Effector memory CD4-positive, alpha-beta T cell (primary cell): ENCODE results near the gene DMRTB1.

ENCODE experiments used
- DNase-seq, 3 donors: peaks; one replicate each; pipeline ENCODE4 v3.0.0-alpha.2; 2020
- H3K27ac ChIP-seq: 2 replicates; pipeline ENCODE4 v1.7.0; 2013; ENCODE audit warnings: mild to moderate bottlenecking, low read length, moderate library complexity; ENCODE audit not compliant: insufficient read depth, poor library complexity, severe bottlenecking
- H3K27me3 ChIP-seq: replicated peaks from 2 replicates; pipeline ENCODE4 v1.7.0; 2013; ENCODE audit warnings: mild to moderate bottlenecking, low read length; ENCODE audit not compliant: insufficient read depth, control insufficient read depth, poor library complexity, severe bottlenecking
- H3K36me3 ChIP-seq: 2 replicates; pipeline ENCODE4 v1.7.0; 2013; ENCODE audit warnings: mild to moderate bottlenecking, low read length, moderate library complexity; ENCODE audit not compliant: control insufficient read depth, insufficient read depth
- H3K4me1 ChIP-seq: 2 replicates; pipeline ENCODE4 v1.7.0; 2013; ENCODE audit warnings: low read length, mild to moderate bottlenecking; ENCODE audit not compliant: control insufficient read depth, insufficient read depth, poor library complexity, severe bottlenecking
- H3K4me3 ChIP-seq: 2 replicates; pipeline ENCODE4 v1.7.0; 2013; ENCODE audit warnings: low read length, low read depth, mild to moderate bottlenecking; ENCODE audit not compliant: insufficient read depth, poor library complexity, severe bottlenecking
- H3K9me3 ChIP-seq: 2 replicates; pipeline ENCODE4 v1.7.0; 2013; ENCODE audit warnings: mild to moderate bottlenecking, low read length, moderate library complexity; ENCODE audit not compliant: control insufficient read depth

DMRTB1 gene

DNA sequence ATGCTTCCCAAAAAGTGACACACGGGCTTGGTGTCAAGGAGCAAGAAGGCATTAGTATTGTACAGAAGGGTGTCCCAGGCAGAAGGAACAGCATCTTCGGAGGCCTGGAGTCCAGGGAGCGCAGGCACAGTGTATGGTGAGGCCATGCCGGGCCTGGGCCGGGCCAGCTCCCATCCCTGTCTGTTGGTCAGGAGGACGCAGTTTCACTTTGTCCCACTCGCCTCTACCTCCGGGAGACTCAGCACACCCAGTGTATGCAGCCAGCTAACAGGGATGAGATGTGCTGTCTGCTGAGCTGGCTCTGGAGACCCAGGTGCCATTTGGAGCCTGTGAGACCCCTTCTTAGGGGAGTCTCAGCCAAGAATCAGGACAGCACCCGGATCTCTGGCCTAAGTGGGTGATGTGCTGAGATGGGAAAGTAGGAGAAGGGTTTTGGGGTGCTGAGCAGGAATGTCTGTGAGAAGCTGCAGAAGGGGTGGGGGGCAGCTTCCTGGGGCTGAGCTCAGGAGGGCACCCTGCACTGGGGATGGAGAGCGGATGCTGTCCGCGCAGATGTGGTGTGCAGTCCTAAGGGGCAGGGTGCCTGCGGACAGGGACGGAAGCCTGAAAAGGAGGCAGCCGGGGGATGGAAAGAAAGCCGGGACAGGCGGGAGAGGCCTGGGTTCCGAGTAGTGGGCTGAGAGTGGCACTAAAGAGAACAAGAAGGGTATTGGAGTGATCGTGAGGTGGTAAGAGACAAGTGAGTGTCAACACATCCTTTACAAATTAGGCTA is 25.7 kb downstream of the DMRTB1 start:
- Histone ChIP-seq H3K27ac (no peak overlapping the region), H3K4me3 (no peak overlapping the region), H3K36me3 (no peaks in the 10 kb centered on the region), H3K27me3 (no peaks in the 10 kb centered on the region), H3K9me3 (no peaks in the 10 kb centered on the region), H3K4me1 (no peaks in the 10 kb centered on the region)
- DNase-seq, result no peak

DNA sequence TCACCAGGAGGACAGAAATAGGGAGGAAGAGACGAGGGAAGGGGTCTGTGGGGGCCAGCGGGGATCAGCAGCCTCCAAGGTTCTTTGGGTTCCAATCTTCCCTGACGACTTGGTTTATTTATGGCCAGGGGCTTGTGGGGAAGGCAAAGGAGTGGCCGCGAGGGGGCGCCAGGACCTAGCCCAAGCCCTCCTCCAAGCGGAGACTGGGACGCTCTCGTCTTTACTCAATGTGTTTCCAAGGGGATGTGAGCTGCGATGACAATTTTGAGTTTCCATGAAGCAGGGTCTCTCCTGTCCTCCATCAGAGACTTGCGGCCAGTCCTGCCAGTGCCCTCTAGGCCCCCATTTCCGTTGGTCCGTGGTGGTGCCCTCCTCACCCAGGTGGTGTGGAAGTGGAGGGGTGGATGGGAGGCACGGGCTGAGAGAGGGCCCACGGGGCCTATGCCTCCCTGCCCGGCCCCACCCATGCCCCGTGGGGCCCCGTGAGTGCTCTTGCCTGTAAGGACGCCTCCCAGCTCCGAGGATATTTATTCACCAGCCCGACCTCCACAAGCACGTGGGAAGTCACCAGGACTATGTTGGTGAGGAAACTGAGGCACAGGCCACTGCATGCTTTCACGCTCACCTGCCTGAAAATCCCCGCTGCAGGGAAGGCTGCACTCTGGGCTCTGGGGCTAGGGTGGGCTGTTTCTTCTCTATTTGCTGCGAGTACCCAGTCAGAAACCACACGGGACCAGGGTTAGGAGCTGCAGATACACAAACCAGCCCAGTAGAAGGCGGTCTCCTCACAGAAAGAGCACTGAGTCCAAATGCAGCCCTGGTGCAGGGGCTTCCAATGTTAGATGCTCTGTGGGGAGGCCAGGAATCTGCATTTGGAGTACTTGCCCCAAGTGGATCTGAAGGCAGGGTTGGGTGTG is 26.5 kb downstream of the DMRTB1 start:
- DNase-seq, result peak in 2 of 3 donors; percentile 24 to 25
- no peak overlapping the region for H3K27ac ChIP-seq
- H3K4me1 ChIP-seq, result no peaks in the 10 kb centered on the region
- H3K4me3 ChIP-seq, result no peak overlapping the region
- H3K27me3 ChIP-seq, result no peaks in the 10 kb centered on the region
- no peaks in the 10 kb centered on the region for H3K9me3 ChIP-seq
- H3K36me3 ChIP-seq, result no peaks in the 10 kb centered on the region

DNA sequence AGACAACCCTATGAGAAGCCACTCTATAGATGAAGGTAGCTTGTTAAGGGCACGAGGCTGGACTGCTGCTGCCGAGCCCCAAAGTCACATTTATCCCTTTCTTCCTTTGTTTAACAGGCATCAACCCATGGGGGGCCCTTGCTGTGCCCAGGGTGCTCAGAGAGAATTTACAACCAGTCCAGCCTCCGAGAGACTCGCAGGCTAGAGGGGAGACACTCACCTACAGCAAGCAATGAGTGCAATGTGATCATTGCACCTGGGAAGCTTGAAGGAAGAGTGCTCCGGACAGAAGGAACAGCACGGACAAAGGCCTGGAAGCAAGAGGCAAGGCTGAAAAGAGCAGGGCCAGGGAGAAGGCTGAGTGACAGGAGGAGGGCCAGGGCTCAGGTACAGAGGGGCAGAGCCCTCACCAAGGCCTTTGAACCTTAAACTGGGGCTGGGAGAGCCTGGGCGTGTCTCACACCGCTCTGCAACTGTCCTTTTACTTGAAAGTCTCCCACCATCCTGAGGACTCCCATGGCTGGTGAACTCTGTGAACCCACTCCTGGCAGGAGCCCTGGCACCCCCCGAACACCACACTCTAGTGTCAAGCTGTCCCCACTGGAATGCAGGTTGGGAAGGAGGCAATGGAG is 27.3 kb downstream of the DMRTB1 start:
- Histone ChIP-seq H3K4me1 (no peaks in the 10 kb centered on the region), H3K27ac (no peak overlapping the region), H3K36me3 (no peaks in the 10 kb centered on the region), H3K4me3 (no peak overlapping the region), H3K27me3 (no peaks in the 10 kb centered on the region), H3K9me3 (no peaks in the 10 kb centered on the region)
- no peak for DNase-seq

DNA sequence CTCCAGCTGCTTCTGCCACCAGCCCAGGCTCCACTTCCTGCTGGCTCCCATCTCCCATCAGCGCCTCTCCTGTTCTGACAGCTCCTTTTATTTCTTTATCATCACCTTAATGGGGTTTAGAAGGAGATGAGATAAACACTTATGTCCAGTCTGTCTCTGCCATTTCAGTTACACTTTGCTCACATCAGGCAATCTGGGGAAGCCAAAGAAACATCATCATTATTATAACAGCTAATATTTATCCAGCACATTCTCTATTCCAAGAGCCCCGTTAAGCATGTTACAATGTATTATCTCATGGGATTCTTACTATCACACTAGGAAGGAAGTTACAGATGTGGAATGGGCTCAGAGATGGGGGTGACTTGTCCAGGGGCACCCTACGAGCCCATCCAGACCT is 31.2 kb downstream of the DMRTB1 start:
- no peak overlapping the region for H3K4me3 ChIP-seq
- H3K27me3 ChIP-seq, result no peaks in the 10 kb centered on the region
- H3K36me3 ChIP-seq, result no peaks in the 10 kb centered on the region
- H3K9me3 ChIP-seq, result no peaks in the 10 kb centered on the region
- H3K27ac ChIP-seq, result no peak overlapping the region
- no peaks in the 10 kb centered on the region for H3K4me1 ChIP-seq
- DNase-seq, result no peak

DNA sequence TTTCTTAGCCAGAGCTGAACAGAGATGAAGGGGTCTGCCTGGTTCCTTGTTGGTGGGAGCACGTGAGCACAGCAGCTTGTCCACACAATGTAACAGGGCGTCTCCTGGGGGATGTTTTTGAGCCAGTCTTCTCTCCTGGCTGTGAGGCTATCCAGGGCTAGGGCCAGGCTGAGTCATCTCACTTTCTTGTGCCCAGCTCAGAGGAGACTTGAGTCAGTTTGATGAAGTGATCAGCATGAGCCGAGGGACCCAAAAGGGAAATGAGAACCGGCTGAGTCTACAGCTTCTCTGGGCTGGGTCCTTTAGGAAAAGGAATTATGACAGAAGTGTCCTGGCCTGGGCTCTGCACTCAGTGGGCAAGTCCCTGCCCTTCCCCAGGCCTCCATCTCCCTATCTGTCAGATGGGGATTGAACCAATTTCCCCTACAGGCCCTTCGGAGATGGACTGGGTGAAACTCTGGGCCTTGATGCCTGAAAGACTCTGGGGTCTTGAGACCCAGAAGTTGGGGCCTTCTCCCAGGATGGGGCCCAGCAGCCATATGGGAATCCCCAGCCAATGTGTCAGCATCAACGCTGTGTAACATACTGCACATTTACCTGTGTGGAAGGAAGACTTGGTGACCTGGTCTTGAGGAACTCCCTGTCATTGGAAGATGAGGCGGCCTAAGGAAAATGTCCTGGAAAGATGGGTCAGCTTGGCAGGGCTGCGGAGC is 36.6 kb downstream of the DMRTB1 start:
- no peak overlapping the region for H3K4me3 ChIP-seq
- no peak for DNase-seq
- H3K9me3 ChIP-seq, result no peaks in the 10 kb centered on the region
- H3K36me3 ChIP-seq, result no peaks in the 10 kb centered on the region
- H3K27me3 ChIP-seq, result no peaks in the 10 kb centered on the region
- no peaks in the 10 kb centered on the region for H3K4me1 ChIP-seq
- H3K27ac ChIP-seq, result no peak overlapping the region

DNA sequence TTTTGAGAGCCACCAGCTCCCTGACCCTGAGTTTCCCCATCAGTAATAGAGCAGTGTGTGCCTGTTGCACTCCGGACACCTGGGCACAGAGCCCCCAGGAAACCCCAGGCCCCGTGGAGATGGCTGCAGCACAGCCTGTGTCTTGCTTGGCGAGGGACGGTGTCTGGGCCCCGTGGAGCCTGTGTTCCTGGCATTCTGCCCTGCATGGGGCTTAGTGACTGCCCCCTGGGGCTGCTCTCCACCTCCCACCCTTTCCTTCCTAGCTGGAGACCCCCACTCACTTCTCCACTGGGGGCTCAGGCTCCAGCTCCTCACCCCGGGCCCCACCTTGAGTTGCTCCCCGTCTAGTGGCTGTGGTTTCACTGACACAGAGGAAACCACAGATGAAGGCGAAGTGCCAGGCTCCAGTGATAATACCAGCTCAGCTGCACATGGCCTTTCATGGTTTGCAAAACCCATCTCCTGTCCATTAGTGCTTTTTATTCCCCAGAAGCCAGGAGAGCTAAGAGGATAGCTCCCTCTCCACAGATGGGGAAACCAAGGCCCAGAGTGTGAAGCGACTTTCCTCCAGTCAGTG is 39.4 kb downstream of the DMRTB1 start:
- H3K27ac ChIP-seq, result no peak overlapping the region
- H3K36me3 ChIP-seq, result no peaks in the 10 kb centered on the region
- no peaks in the 10 kb centered on the region for H3K27me3 ChIP-seq
- no peaks in the 10 kb centered on the region for H3K4me1 ChIP-seq
- no peak overlapping the region for H3K4me3 ChIP-seq
- no peak for DNase-seq
- H3K9me3 ChIP-seq, result no peaks in the 10 kb centered on the region

DNA sequence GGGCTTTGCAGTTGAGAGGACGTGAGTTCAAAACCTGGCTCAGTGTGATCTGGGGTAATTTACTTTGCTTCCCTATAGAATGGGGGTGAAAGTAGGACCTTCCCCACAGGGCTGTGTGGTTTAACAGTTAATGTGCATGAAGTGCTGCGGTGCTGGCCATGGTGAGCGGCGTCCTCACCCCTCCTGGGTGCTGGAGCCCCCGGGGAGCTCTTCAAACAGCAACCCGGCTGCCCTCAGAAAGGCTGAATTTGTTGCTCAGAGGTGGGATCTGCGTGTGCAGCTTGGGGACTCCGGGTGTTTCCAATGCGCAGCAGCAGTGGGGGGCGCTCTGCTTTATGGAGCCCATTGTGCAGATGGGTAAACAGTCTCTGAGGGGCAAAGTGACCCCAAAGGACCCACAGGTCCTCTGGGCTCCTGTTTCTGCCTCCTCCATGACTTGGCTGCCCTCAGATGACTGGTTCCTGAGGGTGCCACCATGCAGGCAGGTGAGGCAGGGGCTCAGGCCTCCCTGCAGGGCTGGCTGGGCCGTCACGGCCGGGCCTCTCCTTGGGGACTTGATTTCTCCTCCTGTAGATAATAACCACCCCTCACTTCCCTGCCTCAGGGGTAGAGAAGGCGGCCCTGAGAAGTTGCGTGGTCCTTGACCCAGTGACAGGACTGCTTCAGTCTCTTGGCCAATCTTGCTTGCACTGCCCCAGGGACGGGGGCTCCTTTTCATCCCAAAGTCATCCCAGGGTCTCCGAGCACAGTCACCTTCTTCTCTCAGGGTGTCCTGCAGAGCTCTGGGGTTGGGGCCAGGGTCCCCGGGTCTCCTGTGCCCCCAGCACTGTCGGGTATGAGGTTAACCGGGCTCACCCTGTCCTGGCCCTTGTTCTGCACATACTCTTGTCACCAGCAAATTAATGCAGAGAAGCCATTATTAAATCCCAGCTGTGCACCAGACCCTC is 40.3 kb downstream of the DMRTB1 start:
- Histone ChIP-seq H3K4me3 (no peak overlapping the region), H3K27me3 (no peaks in the 10 kb centered on the region), H3K4me1 (no peaks in the 10 kb centered on the region), H3K27ac (no peak overlapping the region), H3K9me3 (no peaks in the 10 kb centered on the region), H3K36me3 (no peaks in the 10 kb centered on the region)
- DNase-seq, result no peak

DNA sequence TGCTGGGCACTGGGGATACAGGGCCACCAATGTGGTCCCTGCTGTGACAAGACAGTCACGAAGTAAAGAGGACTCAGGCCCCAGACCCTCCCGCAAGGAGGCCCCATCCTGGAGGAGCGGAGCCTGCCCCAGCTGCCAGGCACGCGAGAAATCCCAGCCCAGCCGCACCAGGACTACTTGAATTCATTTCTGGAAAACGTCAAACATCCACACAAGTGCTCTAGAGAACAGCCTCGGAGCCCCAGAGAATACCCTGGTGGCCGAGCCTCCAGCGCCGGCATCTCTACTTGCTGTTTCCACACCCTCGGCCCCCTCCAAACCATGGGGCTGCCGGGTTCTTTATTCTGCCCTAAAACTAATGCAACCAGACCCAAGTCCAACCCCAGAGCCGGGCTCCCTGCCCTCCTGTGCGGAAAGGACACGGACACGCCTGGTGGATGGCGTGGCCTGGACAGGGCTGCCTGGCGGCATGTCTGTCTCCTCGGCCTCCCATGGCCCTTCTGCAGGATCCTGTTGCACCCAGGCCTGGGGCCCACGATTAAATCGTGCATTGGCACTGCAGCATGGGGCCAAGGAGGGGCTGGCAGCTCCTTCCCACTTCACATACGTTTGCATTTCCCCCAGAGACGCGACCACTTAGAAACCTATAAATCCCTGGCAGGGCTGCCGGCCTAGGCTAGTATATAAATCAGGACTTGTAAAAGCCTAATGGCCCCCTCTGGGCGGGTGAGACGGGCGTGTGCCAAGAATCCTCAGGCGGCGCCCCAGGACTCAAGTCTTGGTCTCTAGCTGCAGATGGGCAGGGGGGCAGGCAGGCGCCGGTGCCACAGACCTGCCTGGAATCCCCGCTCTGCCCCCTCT is 41.2 kb downstream of the DMRTB1 start:
- H3K27me3 ChIP-seq, result no peaks in the 10 kb centered on the region
- no peaks in the 10 kb centered on the region for H3K9me3 ChIP-seq
- H3K27ac ChIP-seq, result no peak overlapping the region
- no peak overlapping the region for H3K4me3 ChIP-seq
- no peaks in the 10 kb centered on the region for H3K36me3 ChIP-seq
- no peaks in the 10 kb centered on the region for H3K4me1 ChIP-seq
- DNase-seq, result no peak
